Heart right ventricle (tissue), 16 donors: Measurements from ENCODE around the gene IMPG2. TPM values are rescaled to one million over a fixed set of nuclear protein-coding genes. Genes with fewer than 3 reads are reported as not detected.

Experiments used
- ATAC-seq, 8 donors: fragments of 200-7000 bp; cut with Tn5 transposase; one replicate each; pipeline ENCODE4 v1.9.1; 2020; ENCODE audit warnings: mild to moderate bottlenecking in 8 of 8, moderate library complexity in 8 of 8, moderate number of reproducible peaks in 1 of 8
- DNase-seq, 2 donors: peaks; one replicate each; pipeline ENCODE4 v3.0.0-alpha.2; 2020
- H3K27ac ChIP-seq, 10 donors: fragments of 200-600 bp; sonication (generic) in 2 of 10; one replicate each; pipeline versions ENCODE4 v1.5.0 to v1.8.0; 2020 to 2022; ENCODE audit warnings: mild to moderate bottlenecking in 3 of 10
- H3K27me3 ChIP-seq, 7 donors: fragments of 200-600 bp; one replicate each; pipeline ENCODE4 v1.8.0; 2021 to 2022; ENCODE audit warnings: mild to moderate bottlenecking in 2 of 7
- H3K36me3 ChIP-seq, 9 donors: fragments of 200-600 bp; sonication (generic) in 1 of 9; one replicate each; pipeline versions ENCODE4 v1.5.0 to v1.8.0; 2020 to 2022; ENCODE audit warnings: mild to moderate bottlenecking in 2 of 9
- H3K4me1 ChIP-seq, 9 donors: fragments of 200-600 bp; sonication (generic) in 1 of 9; one replicate each; pipeline versions ENCODE4 v1.5.0 to v1.8.0; 2020 to 2022; ENCODE audit warnings: mild to moderate bottlenecking in 4 of 9
- H3K4me3 ChIP-seq, 10 donors: fragments of 200-600 bp; sonication (generic) in 2 of 10; one replicate each; pipeline versions ENCODE4 v1.5.0 to v1.8.0; 2020 to 2022; ENCODE audit warnings: mild to moderate bottlenecking in 7 of 10, moderate library complexity in 2 of 10
- H3K9me3 ChIP-seq, 11 donors: fragments of 200-600 bp in 10 of 11; sonication (generic) in 2 of 11; one replicate each; pipeline versions ENCODE4 v1.5.0 to v1.8.0; 2013 to 2022; ENCODE audit warnings: mild to moderate bottlenecking in 2 of 11, control low read depth in 1 of 11, moderate library complexity in 1 of 11
- CTCF ChIP-seq, 9 donors: fragments of 200-600 bp; sonication (generic) in 2 of 9; IDR thresholded peaks; one replicate each; pipeline versions ENCODE4 v1.5.0 to v1.8.0; 2021 to 2022; ENCODE audit warnings: antibody characterized with exemption in 9 of 9, mild to moderate bottlenecking in 5 of 9, moderate library complexity in 1 of 9
- WGBS, 2 donors: extraction: QIAGEN DNeasy Blood & Tissue Kit; methylation state at CpG; one replicate each; pipeline ENCODE4 v1.1.7; 2013; ENCODE audit warnings: inconsistent platforms in 1 of 2; 5-methylcytosine and 5-hydroxymethylcytosine counted together
- intact Hi-C, 10 donors: fragments of 100-400 bp; cut with DNase I; formaldehyde crosslinking; loops; one replicate each; pipeline versions ENCODE4 v1.11.1 to v1.14.2; 2022
- polyA plus RNA-seq, 2 donors: library from polyadenylated mRNA; stranded (reverse); fragments of 200-250 nt; gene quantifications; one replicate each; pipeline ENCODE4 v1.2.3, GENCODE V29; 2013
- total RNA-seq, 10 donors: library from RNA; stranded (reverse); fragmentation: NEBNext Ultra II Directional in 3 of 10; extraction: Animal tissue kit (Norgen Biotek cat#: 25700) in 3 of 10; gene quantifications; one replicate each; pipeline versions ENCODE4 v1.2.1 to v1.2.4, GENCODE V29; 2021 to 2023
- donor health status: Arrhythmogenic right ventricular cardiomyopathy.
- donor health status: ischemic (EF 13 %, LVEDD 7.1; RV severe dilation, severe dysfunction).
- donor health status: healthy with polysubstance abuse.
- donor health status: DM: no; HTN: yes; CAD: no.
- donor health status: DM: no; HTN: no; CAD: no.
- donor health status: ischemic (EF 25% LVEDD 6.9; RV normal size, moderate dysfunction).
- donor health status: ischemic (EF 25% LVEDD 5.7; RV mildly dilated, moderate dysfunction).
- donor health status: healthy.
- donor health status: DM: yes; HTN: yes; CAD: no.
- donor health status: Ischemic cardiomyopathy.
- donor health status: ischemic (EF 35%, LVEDD 5.7; RV mildly dilated, moderate dysfunction).
- donor health status: nonischemic (EF 11% LVEDD 7.7; RV severe dilation, severe dysfunction).
- donor health status: DM: yes; HTN: yes; CAD: no.
- donor health status: PGD.
- donor health status: ischemic (EF 29% LVEDD 5.4; RV normal size, mild dysfunction).
- donor health status: nonischemic (EF 23%, LVEDD 6.1; RV moderate dilation, normal function).

The IMPG2 gene
- total and polyA plus RNA-seq, 12 donors: 0.04 to 0.40 (median 0.21) TPM; not detected in 1

DNA sequence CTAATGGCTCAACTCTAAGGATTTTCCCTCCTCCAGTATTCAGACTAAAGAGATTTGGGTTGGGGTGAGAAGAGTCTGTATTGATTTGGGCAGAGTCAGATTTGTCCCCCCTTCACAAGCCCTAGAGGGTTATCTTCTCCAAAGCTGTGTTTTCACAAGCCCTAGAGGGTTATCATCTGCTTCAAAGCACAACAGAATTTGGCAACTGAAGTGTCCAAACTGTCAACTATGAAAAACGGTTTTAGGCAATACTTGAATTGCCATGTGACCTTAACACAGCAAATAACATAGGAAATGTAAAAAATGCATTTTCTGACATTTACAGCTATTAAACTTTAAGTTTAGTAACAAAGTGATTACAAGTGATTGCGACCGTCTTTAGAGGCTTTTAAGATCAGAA is 119.9 kb downstream of the IMPG2 start:
- H3K4me3 ChIP-seq: no peak overlapping the region
- H3K27me3 ChIP-seq: no peaks in the 10 kb centered on the region
- WGBS, 2 donors: 20 to 26% methylated on average over 3 of the region's 3 CpGs
- no peak for TF ChIP-seq CTCF (IDR thresholded peaks at IDR 0.05)
- H3K9me3 ChIP-seq: no peaks in the 10 kb centered on the region
- intact Hi-C loops: no loop called here
- peaks cover 0 to 4% (median 0%) of the 10 kb centered on the region in 9 donors for H3K4me1 ChIP-seq
- H3K36me3 ChIP-seq: no peaks in the 10 kb centered on the region
- DNase-seq: no peak
- no peak for ATAC-seq
- no peak overlapping the region for H3K27ac ChIP-seq

DNA sequence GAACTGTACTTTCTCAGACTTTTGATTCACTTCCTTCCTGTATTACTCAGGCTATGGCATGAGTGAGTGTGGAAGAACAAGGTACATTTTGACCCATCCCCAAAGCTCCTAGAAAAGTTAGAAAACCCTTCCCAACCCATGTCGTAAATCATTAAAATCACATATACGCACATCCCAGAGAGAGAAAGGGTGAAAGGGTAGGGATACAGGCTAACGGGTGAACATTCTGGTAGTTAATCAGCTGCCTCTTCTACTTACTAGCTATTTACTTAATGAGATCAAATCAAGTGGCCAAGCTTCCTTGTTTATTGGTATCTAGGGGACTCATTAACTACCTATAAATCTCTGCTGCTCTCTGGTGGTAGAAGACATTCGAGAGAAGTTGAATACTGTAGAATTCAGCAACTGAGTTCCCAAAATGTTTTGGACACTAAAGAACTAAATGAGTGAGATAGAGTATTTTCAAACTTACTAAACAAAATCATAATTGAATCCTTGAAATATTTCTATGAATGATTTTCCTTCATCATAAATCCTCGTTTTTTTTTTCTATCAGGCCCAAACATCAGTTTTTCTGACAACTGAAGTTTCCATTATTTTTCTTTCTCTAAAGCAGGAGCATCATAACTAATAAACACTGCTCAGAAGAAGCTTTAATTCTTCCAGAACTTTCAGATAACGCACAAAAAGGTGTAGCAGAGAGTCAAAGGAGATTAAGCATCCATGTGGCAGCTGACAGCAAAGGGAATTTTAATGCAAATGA is 124.2 kb downstream of the IMPG2 start:
- Histone ChIP-seq H3K36me3 (no peaks in the 10 kb centered on the region), H3K4me3 (no peak overlapping the region), H3K9me3 (no peaks in the 10 kb centered on the region), H3K27me3 (no peaks in the 10 kb centered on the region), H3K27ac (no peak overlapping the region), H3K4me1 (peaks cover 0 to 4% (median 0%) of the 10 kb centered on the region in 9 donors)
- DNase-seq (peak in 1 of 2 donors; percentile 10), ATAC-seq (peak in 7 of 8 donors; percentile 63 to 87 (median 78))
- intact Hi-C loops: loop anchor here in 9 of 10 donors (1.0 to 10.0 kb wide), 8 partner anchors 125 to 731 kb away; no protein-coding TSS in a partner anchor
- 46 to 54% methylated on average over 6 of the region's 6 CpGs for WGBS, 2 donors
- TF ChIP-seq CTCF (IDR thresholded peaks at IDR 0.05): peak; percentile 11 to 77 (median 62)

- H3K4me3 ChIP-seq: no peak overlapping the region
- no peaks in the 10 kb centered on the region for H3K27me3 ChIP-seq
- no peak for TF ChIP-seq CTCF (IDR thresholded peaks at IDR 0.05)
- no peak overlapping the region for H3K27ac ChIP-seq
- DNase-seq (no peak), ATAC-seq (no peak)
- no peaks in the 10 kb centered on the region for H3K9me3 ChIP-seq
- intact Hi-C loops: loop anchor here in 5 of 10 donors (2.0 to 10.0 kb wide), 4 partner anchors 122 to 730 kb away; no protein-coding TSS in a partner anchor
- H3K4me1 ChIP-seq: peaks cover 0 to 4% (median 0%) of the 10 kb centered on the region in 9 donors
- no peaks in the 10 kb centered on the region for H3K36me3 ChIP-seq
- 80 to 84% methylated on average over 3 of the region's 3 CpGs for WGBS, 2 donors
Measured at GRCh38 chr3:101194392-101194791, 126.0 kb downstream of the IMPG2 start.

DNA sequence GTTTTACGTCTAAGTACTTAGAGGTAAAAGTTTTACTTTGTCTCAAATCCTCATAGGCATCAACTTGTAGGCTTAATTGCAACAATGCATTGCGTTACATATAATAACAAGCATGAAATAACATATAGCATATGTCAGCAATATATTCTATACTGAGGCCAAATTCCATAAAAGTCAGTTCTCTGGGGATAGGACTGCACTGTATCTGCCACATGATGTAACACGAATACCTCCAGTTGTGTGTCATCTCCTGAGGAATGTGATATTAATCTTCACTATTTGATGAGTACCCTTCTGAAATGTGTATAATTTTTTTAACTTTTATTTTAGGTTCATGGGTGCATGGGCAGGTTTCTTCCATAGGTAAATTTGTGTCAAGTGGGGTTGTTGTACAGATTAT is 126.4 kb downstream of the IMPG2 start:
- DNase-seq: no peak
- no peaks in the 10 kb centered on the region for H3K36me3 ChIP-seq
- TF ChIP-seq CTCF (IDR thresholded peaks at IDR 0.05): no peak
- H3K27me3 ChIP-seq: no peaks in the 10 kb centered on the region
- WGBS, 2 donors: 82 to 84% methylated on average over 3 of the region's 3 CpGs
- intact Hi-C loops: loop anchor here in 5 of 10 donors (2.0 to 10.0 kb wide), 4 partner anchors 122 to 729 kb away; no protein-coding TSS in a partner anchor
- H3K27ac ChIP-seq: no peak overlapping the region
- H3K4me3 ChIP-seq: no peak overlapping the region
- H3K4me1 ChIP-seq: peaks cover 0 to 4% (median 0%) of the 10 kb centered on the region in 9 donors
- H3K9me3 ChIP-seq: no peaks in the 10 kb centered on the region
- no peak for ATAC-seq
